ENCODE measurements around the gene ARSB. TPM values are rescaled to one million over a fixed set of nuclear protein-coding genes. Genes with fewer than 3 reads are reported as not detected.

ARSB gene
- total RNA-seq, 1 donor from 2014 or later: 30.2 TPM

GRCh38 chr5:78777901-78778300 is 207.2 kb downstream of the ARSB start:
- no peak overlapping the region for H3K27ac ChIP-seq (ENCODE audit: low read depth, low read length)
- no peak overlapping the region for H3K9ac ChIP-seq (ENCODE audit: low read length)
- no peak overlapping the region for H3K4me3 ChIP-seq (ENCODE audit: insufficient read depth, low read depth, low read length)
- H4K20me1 ChIP-seq (ENCODE audit: insufficient read depth, low read length): no peaks in the 10 kb centered on the region
- no peaks in the 10 kb centered on the region for H3K9me3 ChIP-seq (ENCODE audit: insufficient read depth, low read depth, low read length)
- no peaks in the 10 kb centered on the region for H3K36me3 ChIP-seq (ENCODE audit: insufficient read depth, low read length)
- Mint-ChIP-seq H3K4me1 (ENCODE audit: low read depth, unreplicated experiment) (peaks cover 5% of the 10 kb centered on the region), H3K36me3 (ENCODE audit: low read depth, unreplicated experiment) (peaks cover 16% of the 10 kb centered on the region), H3K4me3 (ENCODE audit: unreplicated experiment) (no peak overlapping the region), H3K27ac (ENCODE audit: unreplicated experiment) (no peak overlapping the region), H3K27me3 (ENCODE audit: low read depth, unreplicated experiment) (no peaks in the 10 kb centered on the region), H3K9me3 (ENCODE audit: unreplicated experiment) (peaks cover 2% of the 10 kb centered on the region)
- H3K27me3 ChIP-seq (ENCODE audit: insufficient read depth, low read length): no peaks in the 10 kb centered on the region
- FAIRE-seq: no peak
- no peak for TF ChIP-seq EZH2 (IDR thresholded peaks at IDR 0.05; ENCODE audit: insufficient read depth, low read length)
- no peak for TF ChIP-seq CTCF (IDR thresholded peaks at IDR 0.05; ENCODE audit: insufficient read depth, low read depth, low read length)
- no peaks in the 10 kb centered on the region for H3K79me2 ChIP-seq (ENCODE audit: insufficient read depth, low read length)
- H3K4me1 ChIP-seq (ENCODE audit: insufficient read depth, low read length): peaks cover 16% of the 10 kb centered on the region
- H2AFZ ChIP-seq (ENCODE audit: low read depth, low read length): no peak overlapping the region
- no peak overlapping the region for H3K4me2 ChIP-seq (ENCODE audit: low read length)
- no peak for DNase-seq (ENCODE audit: low read depth)

GRCh38 chr5:78776637-78777036 is 208.5 kb downstream of the ARSB start:
- FAIRE-seq (no peak), DNase-seq (ENCODE audit: low read depth) (peak; percentile 79)
- TF ChIP-seq EZH2 (IDR thresholded peaks at IDR 0.05; ENCODE audit: insufficient read depth, low read length) (no peak), CTCF (IDR thresholded peaks at IDR 0.05; ENCODE audit: insufficient read depth, low read depth, low read length) (no peak)
- no peak overlapping the region for H2AFZ ChIP-seq (ENCODE audit: low read depth, low read length)
- Mint-ChIP-seq H3K36me3 (ENCODE audit: low read depth, unreplicated experiment) (peaks cover 16% of the 10 kb centered on the region), H3K4me1 (ENCODE audit: low read depth, unreplicated experiment) (peaks cover 8% of the 10 kb centered on the region), H3K4me3 (ENCODE audit: unreplicated experiment) (no peak overlapping the region), H3K27me3 (ENCODE audit: low read depth, unreplicated experiment) (no peaks in the 10 kb centered on the region), H3K9me3 (ENCODE audit: unreplicated experiment) (peaks cover 2% of the 10 kb centered on the region), H3K27ac (ENCODE audit: unreplicated experiment) (no peak overlapping the region)
- H3K27ac ChIP-seq (ENCODE audit: low read depth, low read length): no peak overlapping the region
- peaks cover 16% of the 10 kb centered on the region for H3K4me1 ChIP-seq (ENCODE audit: insufficient read depth, low read length)
- no peaks in the 10 kb centered on the region for H3K79me2 ChIP-seq (ENCODE audit: insufficient read depth, low read length)
- no peaks in the 10 kb centered on the region for H3K36me3 ChIP-seq (ENCODE audit: insufficient read depth, low read length)
- H3K9me3 ChIP-seq (ENCODE audit: insufficient read depth, low read depth, low read length): no peaks in the 10 kb centered on the region
- no peak overlapping the region for H3K9ac ChIP-seq (ENCODE audit: low read length)
- H3K4me2 ChIP-seq (ENCODE audit: low read length): no peak overlapping the region
- no peaks in the 10 kb centered on the region for H4K20me1 ChIP-seq (ENCODE audit: insufficient read depth, low read length)
- H3K4me3 ChIP-seq (ENCODE audit: insufficient read depth, low read depth, low read length): no peak overlapping the region
- no peaks in the 10 kb centered on the region for H3K27me3 ChIP-seq (ENCODE audit: insufficient read depth, low read length)

- H2AFZ ChIP-seq (ENCODE audit: low read depth, low read length): no peak overlapping the region
- no peak for TF ChIP-seq CTCF (IDR thresholded peaks at IDR 0.05; ENCODE audit: insufficient read depth, low read depth, low read length)
- DNase-seq (ENCODE audit: low read depth) (no peak), FAIRE-seq (no peak)
- H3K27ac ChIP-seq (ENCODE audit: low read depth, low read length): no peak overlapping the region
- peaks cover 4% of the 10 kb centered on the region for H3K4me1 ChIP-seq (ENCODE audit: insufficient read depth, low read length)
- no peaks in the 10 kb centered on the region for H3K36me3 ChIP-seq (ENCODE audit: insufficient read depth, low read length)
- H4K20me1 ChIP-seq (ENCODE audit: insufficient read depth, low read length): no peaks in the 10 kb centered on the region
- no peaks in the 10 kb centered on the region for H3K79me2 ChIP-seq (ENCODE audit: insufficient read depth, low read length)
- no peak overlapping the region for H3K9ac ChIP-seq (ENCODE audit: low read length)
- H3K9me3 ChIP-seq (ENCODE audit: insufficient read depth, low read depth, low read length): no peaks in the 10 kb centered on the region
- Mint-ChIP-seq H3K9me3 (ENCODE audit: unreplicated experiment) (no peaks in the 10 kb centered on the region), H3K4me1 (ENCODE audit: low read depth, unreplicated experiment) (peaks cover 9% of the 10 kb centered on the region), H3K4me3 (ENCODE audit: unreplicated experiment) (no peak overlapping the region), H3K27ac (ENCODE audit: unreplicated experiment) (no peak overlapping the region), H3K36me3 (ENCODE audit: low read depth, unreplicated experiment) (peaks cover 4% of the 10 kb centered on the region), H3K27me3 (ENCODE audit: low read depth, unreplicated experiment) (no peaks in the 10 kb centered on the region)
- no peak overlapping the region for H3K4me2 ChIP-seq (ENCODE audit: low read length)
- no peak overlapping the region for H3K4me3 ChIP-seq (ENCODE audit: insufficient read depth, low read depth, low read length)
- no peaks in the 10 kb centered on the region for H3K27me3 ChIP-seq (ENCODE audit: insufficient read depth, low read length)
Observed at GRCh38 chr5:78773655-78774054, 211.5 kb downstream of the ARSB start.

Data from astrocyte (in vitro differentiated cells and primary cell).